ENCODE data around the gene CFAP47. TPM values are rescaled to one million over a fixed set of nuclear protein-coding genes. Genes with fewer than 3 reads are reported as not detected.

The CFAP47 gene
- total RNA-seq, 2 donors from 2014 or later = not detected

DNA sequence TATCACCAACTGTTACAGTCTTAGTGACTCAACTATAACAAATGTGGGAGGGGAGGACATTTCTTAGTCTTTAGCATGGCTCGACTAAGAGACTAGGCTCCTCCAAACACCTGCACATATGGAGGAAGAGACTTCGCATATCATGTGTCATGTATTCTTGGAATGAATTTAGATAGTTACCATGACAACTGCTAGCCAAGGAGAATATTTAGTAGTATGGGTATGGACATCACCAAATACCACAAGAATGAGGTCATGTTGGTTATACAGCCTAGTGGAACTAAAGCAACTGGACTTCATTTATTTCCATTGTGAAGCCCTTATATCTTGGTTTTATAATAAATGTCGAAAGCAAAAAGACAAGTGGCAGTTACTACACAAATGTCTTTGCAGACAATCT, 512.3 kb downstream of the CFAP47 start:
- ATAC-seq (no peak), DNase-seq (no peak)
- intact Hi-C loops (cut with DNase I, micrococcal nuclease) = no loop called here

GRCh38 chrX:36434522-36434921, 515.0 kb downstream of the CFAP47 start:
- DNase-seq (no peak), ATAC-seq (no peak)
- intact Hi-C loops (cut with DNase I, micrococcal nuclease) = no loop called here

Other genes starting within 250 kb of the CFAP47 start
- not detected for gene MAGEB16, start 121.4 kb upstream of the CFAP47 start, total RNA-seq

Measured in left colon (tissue), 2 donors.